Stimulated activated CD4-positive, alpha-beta T cell treated with anti-CD3 and anti-CD28 coated beads, TNF-alpha, amount 100 ng/mL, for 24 hours (primary cell): ENCODE results near the gene SAA2.
"Not testable (repeated sequence)": the region's sequence is repeated elsewhere in the genome, so short reads cannot be mapped to it uniquely, and the experiment has no call there.

Experiments
- DNase-seq, 3 experiments: peaks; one replicate each; pipeline ENCODE4 v3.0.0-alpha.2; 2020; ENCODE audit warnings: low read depth in 3 of 3

Gene SAA2

DNA sequence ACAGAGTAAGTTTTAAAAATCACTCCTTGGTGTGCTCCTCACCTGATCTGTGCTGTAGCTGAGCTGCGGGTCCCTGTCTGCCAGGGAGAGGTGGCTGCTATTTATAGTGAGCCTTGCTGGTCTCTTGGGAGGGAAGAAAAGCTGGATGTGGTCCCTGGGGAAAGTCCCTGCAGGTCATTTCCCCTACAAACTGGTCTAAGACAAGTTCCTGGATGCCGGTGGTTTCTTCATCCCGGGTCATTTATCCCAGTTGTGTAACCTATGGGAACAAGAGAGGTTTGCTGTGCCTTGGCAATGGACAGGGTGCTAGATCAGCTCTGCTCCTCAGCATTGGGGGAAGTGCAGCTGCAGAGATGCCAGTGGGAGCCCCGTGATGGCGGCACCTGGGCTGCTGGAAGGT is at the start of gene SAA2:
Gene SAA2, minus strand, starts transcription at position 108 of the 400 bp plus-strand sequence. CDS start 657 bp downstream, outside the sequence.
- no peak for DNase-seq

DNA sequence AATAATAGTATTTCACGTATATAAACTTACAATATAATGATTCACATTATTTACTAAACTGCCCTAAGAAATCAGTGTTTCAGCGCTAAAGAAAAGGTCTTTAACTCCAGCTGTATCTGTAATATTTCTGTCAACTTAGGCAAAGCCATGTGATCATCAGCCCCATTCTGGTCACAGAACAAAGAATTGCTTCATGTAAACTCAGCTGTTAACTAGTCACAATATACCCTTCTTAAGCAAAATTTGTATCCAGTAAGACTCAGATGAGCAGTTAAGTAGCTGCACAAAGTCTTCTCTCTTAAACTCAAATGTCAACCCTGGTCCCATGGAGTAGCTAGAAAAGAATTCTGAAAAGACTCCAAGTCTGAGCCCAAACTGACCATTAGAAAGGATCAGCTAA is 46.8 kb upstream of the SAA2 start:
- no peak for DNase-seq

DNA sequence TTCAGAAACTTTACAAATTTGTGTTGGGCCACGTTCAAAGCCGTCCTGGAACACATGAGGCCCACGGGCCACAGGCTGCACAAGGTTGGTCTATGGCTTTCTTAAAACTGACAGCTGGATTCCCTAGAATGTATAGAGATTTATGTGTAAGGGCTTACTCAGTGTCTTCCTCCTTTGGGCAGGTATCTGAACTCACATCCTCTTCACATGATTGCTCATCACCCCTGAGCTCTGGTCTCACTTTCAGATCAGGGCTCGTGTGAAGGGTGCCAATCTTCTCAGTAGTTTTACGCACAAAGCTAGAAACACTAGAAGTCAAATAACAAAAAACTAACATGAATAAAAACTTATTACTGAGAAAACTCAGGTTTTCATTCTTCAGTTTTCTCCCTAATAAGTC is 46.4 kb upstream of the SAA2 start:
- DNase-seq, result no peak

DNA sequence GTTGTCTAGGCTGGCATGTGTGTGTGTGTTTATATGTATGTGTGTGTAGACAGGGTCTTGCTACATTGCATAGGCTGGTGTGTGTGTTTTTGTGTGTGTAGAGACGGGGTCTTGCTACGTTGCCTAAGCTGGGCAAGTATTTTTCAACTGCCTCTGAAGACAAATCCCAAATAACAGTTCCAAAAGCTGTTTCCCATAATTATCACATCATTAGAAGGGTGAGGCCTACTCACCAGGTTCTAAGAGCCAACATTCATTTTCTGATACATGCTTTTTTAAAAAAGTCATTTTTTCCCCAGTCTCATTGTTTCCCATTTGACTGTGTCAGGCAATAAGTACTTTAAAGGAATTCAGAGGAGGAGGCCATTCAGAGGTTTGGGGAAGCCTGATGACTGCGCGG is 40.4 kb upstream of the SAA2 start:
- DNase-seq, result no peak

DNA sequence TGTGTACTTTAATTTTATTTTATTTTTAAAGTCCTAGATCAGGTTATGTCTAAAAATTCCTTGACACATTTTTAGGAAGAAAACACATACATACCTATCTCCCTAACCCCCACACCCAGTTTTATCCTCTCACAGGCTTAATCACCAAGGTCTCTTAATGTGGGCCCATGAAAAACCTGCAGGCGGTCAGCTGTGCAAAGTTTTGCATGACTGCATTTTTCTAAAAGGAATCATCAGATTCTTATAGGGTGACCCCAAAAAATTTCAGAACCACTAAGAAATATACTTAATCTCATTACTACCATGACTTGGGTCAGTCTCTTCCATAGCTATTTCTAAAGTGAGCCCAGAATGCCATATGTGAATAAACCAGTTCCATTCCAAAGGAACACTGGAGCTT is 37.4 kb upstream of the SAA2 start:
- DNase-seq, result no peak

DNA sequence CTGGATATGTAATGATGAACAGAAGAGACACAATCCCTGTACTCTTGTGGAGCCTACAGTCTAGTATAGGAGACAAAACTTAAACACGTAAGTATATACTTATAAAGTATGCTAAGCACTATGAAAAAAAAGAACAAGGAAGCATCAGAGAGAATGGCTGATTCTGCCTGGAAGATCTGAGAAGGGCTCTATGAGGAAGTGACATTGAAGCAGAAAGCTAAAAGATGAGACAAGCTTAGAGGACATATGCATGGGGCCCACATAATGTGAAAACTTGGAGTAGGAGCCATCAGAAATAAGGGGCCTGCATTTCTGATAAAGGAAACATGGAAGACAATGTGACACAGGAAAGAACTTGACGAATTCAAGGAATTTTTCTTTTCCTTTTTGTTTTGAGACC is 34.2 kb upstream of the SAA2 start:
- no peak for DNase-seq

DNA sequence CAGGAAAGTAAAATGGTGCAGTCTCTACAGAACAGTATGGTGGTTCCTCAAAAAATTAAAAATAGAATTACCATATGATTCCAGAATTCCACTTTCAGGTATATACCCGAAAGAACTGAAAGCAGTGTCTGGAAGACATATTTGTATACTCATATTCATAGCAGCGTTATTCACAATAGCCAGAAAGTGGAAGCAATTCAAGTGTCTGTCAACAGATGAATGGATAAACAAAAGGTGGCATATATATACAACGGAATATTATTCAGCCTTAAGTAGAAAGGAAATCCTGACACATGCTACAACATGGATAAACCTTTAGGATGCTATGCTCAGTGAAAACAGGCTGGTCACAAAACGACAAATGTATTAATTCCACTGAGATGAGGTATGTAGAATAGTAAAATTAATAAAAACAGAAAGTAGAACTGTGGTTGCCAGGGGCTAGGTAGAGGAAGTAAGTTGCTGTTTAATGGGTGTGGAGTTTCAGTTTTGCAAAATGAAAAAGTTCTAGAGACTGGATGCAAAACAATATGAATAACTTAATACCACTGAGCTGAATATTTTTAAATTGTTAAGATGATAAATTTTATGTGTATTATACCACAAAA is 32.1 kb upstream of the SAA2 start:
- no peak for DNase-seq

DNA sequence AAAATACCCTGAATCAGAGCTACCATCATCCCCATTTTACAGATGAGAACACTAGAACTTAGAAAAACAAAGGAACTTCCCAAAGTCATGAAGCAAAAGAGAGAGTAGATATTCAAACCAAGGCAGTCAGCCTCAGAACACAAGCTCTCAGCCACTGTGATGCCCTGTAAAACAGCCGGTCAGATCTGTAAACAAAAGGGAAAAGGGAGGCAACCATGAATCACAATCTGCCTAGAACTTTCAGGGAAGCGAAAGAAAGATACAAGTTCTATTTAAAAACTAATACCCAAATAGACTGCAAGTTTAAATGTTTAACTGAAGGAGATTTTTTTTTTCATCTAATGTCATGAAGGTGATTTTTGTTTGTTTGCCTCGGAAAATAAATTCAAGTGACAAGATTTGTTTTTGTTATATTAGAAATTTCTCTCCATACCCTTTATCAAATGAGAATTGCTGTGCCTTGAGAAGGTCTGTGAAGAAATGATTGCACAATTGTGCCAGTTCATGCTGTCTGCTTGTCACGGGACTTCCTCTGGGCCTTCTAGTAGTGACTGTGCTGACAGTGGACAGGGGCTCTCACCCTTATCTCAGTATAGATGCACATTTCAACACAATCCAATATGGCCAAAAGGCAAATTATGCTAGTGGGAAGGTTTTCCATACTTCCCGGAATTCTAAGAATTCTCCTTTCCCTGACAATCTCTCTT is 29.2 kb upstream of the SAA2 start:
- no peak for DNase-seq

DNA sequence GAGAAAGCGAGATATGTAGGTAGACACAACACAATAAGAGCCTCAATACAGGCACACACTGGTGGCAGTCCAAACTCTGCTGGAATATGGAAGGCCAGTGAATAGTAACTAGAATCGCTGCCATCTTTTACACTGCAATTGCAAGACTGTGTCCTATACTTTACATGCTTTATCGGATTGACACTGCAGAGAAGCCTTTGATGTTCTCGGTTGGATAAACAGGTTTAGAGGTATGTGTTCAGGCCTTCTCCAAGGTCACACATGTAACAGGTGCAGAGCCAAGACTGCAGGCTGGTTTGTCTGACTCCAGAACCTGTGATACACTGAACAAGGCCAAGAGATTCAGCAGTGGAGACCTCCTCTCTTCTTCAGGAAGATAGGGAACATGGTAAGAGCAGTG is 22.7 kb upstream of the SAA2 start:
- DNase-seq, result no peak

DNA sequence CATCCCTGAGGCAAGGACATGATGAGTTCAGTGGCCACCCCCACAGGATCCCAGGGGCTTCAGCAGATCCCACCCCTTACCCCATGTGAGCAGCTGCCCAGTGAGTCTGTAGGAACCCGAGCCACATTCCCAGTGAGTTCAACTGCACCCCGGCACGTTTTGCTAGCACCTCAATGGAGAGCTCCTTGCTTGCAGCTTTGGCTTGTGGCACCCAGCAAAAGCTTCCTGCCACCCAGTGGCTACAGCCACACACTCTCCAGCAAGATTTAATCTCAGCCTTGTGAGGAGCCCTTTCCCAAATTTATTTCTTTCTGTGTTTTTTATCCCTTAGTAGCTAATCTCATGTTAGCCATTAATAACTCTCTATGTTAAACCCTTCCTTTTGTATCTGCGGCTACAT is 21.6 kb upstream of the SAA2 start:
- DNase-seq, result no peak

DNA sequence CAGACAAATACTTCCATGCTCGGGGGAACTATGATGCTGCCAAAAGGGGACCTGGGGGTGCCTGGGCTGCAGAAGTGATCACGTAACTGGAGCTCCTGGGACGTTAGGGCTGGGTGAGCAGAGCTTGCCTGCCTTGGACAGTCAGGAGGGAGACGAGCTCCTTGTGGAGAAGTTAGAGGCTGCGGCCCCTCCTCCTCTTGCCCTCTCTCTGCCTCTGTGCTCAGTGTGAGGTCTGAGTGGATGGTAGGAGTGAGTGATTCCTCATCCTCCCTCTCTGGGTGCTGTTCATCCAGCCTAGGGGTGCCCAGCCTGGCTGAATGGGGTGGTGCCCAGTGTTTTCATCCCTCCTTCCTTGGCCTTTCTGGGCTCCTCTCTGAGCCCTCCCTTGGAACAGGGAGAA is 20.8 kb upstream of the SAA2 start:
- DNase-seq, result not testable (repeated sequence)

DNA sequence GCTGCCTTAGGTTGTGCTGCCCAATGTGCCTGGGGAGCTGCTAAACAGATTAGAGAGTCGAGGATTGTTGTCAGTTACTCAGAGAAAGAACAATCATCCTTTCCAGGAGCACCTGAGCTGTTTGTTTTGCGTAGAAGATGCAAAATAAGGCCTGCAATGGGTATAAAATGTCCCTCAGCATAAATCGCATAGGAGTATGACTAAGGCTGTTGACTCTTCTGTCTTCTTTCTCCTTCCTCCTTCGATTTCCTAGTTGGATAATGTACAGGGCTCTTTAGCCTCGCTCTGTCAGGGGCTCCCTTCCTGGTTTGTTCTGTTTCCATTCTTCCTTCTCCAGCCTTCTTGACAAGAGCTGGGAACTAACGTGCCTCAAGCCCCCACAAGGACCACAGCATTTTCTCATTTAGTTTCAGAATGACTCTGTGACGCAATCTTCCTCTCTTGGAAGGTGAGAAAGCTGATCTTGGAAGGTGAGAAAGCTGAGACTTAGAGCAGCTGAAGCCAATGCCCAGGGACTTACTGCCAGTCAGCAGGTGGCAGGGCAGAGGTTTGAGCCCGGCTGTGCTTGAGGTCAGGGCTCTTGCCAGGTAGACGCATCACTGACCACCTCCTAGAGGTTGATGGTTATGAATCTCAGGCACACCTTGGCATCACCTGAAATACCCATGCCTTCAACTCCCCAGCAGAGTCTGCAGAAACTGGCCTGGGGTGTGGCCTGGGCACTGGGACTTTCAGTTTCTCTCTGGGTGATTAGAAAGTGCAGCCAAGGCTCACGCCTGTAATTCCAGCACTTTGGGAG is 19.1 kb upstream of the SAA2 start:
- DNase-seq, result not testable (repeated sequence)

DNA sequence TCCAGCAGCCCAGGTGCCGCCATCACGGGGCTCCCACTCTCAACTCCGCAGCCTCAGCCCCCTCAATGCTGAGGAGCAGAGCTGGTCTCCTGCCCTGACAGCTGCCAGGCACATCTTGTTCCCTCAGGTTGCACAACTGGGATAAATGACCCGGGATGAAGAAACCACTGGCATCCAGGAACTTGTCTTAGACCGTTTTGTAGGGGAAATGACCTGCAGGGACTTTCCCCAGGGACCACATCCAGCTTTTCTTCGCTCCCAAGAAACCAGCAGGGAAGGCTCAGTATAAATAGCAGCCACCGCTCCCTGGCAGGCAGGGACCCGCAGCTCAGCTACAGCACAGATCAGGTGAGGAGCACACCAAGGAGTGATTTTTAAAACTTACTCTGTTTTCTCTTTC is 17.5 kb upstream of the SAA2 start, which contains the start of gene SAA1:
Gene SAA1, plus strand, starts transcription at position 316 of the 400 bp plus-strand sequence. CDS start 624 bp downstream, outside the sequence.
- no peak for DNase-seq

DNA sequence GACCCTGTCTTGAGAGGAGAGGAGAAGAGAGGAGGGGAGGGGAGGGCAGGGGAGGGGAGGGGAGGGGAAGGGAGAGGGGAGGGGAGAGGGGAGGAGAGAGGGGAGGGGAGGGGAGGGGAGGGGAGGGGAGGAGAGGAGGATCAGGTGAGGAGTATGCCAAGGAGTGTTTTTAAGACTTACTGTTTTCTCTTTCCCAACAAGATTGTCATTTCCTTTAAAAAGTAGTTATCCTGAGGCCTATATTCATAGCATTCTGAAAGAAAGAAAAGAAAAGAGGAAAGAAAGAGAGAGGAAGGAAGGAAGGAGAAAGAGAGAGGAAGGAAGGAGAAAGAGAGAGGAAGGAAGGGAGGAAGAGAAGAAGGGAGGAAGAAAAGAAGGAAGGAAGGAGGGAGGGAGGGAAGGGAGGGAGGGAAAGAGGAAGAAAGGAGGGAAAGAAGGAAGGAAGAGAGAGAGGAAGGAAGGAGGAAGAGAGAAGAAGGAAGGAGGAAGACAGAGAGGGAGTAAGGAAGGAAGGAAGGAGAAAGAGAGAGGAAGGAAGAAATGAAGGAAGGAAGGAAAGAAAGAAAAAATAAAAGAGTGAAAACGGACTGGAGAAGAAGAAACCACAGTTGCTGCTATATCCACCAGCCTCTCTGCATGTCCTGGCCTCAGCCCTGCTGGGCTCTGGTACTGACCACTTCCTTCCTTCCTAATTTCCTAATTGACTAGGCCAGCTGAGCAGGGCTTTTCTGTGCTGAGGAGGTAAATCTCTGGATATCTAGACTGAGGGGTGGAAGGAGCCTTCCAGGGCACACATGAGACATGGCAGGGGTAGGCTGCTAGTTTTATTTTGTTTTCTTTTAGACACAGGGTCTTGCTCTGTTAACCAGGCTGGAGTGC is 16.4 kb upstream of the SAA2 start:
- no peak for DNase-seq

DNA sequence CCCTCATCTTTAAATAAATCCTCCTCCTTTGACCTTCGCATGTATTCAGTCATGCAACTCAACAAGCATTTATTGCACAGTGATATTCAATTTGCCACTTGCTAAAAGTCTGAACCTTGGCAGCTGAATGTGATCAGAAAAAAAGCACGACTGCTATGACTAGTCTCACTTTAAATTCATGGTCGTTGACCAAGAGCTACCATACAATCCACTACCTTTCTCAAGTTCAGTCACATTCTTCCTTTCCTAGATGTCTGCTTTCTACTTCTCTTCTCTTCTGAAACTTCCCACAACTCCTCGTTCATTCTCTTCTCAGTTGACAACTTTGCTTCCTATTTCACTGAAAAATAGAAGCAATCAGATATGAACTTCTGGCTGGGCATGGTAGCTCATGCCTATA is 15.6 kb upstream of the SAA2 start:
- DNase-seq, result no peak

DNA sequence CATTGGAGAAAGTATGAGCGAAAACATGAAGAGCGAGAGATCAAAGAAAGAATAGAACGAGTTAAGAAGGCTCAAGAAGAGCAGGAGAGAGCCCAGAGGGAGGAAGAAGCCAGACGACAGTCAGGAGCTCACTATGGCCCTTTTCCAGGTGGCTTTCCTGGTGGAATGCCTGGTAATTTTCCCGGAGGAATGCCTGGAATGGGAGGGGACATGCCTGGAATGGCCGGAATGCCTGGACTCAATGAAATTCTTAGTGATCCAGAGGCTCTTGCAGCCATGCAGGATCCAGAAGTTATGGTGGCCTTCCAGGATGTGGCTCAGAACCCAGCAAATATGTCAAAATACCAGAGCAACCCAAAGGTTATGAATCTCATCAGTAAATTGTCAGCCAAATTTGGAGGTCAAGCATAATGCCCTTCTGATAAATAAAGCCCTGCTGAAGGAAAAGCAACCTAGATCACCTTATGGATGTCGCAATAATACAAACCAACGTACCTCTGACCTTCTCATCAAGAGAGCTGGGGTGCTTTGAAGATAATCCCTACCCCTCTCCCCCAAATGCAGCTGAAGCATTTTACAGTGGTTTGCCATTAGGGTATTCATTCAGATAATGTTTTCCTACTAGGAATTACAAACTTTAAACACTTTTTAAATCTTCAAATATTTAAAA is 14.3 kb upstream of the SAA2 start:
- not testable (repeated sequence) for DNase-seq

DNA sequence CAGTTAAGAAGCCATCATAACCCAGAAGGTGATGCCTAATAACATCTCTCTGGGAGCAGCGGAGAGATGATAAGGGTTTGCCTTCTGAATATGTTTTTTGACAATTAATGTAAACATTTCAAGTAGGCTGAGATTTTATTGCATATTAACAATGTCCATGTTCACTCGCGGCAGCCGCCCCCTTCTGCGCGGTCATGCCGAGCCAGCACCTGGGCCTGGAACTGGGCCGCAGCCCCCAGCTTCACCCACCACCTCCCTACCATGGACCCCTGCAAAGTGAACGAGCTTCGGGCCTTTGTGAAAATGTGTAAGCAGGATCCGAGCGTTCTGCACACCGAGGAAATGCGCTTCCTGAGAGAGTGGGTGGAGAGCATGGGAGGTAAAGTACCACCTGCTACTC is 13.3 kb upstream of the SAA2 start:
- no peak for DNase-seq

DNA sequence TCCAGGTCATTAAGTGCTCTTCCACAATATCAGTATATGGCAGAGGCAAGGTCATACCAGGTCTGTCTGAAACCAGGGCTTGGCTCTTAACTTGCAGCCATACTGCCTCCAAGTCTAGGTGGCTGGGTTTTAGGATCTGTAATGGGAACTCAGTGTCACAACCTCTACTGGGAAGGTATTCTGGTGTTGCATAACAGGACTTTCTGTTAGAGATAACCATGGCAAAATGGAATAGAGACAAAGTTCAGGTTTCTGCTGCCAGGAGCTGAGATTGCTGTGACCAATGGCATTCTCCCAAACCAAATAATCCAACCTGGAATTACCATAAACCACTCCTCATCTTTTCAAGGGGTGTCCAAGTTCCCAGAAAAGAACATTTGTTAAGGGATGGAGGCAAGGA is 10.8 kb upstream of the SAA2 start:
- DNase-seq, result no peak

DNA sequence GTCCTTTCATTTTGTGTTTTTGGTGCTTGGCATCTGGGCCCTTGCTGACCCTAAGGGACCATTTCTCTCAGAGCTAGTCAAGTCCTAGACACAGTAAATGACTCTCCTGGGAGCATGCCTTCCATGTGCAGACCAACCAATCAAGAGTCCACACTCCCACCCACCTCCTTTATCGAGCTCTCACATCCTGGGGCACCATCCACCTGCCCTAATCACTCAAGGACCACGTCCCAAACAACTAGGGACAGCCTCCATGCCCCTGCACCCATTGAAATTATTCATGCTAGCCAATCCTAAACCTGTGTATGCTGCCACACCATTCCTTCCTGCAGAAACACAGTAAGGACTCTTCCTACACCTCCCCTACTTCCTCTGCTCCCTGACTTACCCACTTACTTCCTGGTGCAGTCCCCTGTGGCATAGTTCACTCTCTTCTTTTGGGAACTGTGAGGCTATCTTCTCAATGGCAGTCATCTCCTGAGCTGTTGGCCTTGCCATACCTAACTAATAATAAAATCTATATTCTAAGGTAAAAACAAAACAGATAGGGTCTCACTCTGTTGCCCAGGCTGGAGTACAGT is 6.4 kb upstream of the SAA2 start:
- DNase-seq, result no peak

DNA sequence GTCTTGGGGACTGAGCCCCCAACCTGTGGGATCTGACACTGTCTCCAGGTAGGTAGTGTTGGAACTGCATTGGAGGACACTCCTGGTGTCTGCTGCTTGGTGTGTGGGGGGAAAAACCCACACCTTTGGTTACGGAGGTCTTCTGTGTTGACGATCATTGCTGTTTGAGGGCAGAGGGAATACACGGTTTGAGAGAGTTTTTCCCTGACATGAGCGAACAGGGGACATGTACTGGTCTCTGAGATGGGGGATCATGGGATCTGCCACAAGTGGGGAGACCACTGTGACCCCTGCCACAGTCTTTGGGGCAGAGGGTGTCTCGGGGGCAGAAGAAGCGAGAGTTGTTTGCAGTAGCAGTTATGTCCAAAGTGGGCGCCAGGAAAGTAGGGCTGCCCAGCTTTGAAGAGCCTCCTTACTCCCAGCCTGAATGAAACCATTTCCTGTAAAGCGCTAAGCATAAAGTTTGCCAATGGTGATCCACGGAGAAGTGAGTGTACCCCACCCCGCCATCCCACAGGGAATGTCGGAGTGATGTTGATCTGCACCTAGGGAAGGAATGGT is 5.4 kb upstream of the SAA2 start:
- no peak for DNase-seq

DNA sequence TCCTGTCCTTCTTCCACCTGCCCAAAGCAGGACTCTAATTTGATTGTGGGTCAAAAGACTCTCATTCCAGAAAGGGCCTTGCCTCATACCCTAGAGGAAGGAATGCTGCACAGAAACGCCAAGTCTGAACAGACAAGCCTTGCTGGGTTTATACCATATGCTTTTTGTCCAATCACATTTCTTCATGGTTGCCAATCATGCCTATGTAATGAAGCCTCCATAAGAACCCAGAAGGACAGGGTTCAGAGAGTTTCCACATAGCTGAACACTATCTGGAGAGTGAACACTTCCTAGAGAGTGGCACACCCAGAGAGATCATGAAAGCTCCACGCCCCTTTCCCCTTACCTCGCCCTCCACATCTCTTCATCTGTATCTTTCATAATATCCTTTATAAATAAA is 4.8 kb upstream of the SAA2 start:
- no peak for DNase-seq
